ENCODE data around the gene DAZAP1. TPM values are rescaled to one million over a fixed set of nuclear protein-coding genes. Genes with fewer than 3 reads are reported as not detected.

Gene DAZAP1
- total RNA-seq, 4 donors from 2014 or later = 1.2 to 102 (median 23.8) TPM

DNA sequence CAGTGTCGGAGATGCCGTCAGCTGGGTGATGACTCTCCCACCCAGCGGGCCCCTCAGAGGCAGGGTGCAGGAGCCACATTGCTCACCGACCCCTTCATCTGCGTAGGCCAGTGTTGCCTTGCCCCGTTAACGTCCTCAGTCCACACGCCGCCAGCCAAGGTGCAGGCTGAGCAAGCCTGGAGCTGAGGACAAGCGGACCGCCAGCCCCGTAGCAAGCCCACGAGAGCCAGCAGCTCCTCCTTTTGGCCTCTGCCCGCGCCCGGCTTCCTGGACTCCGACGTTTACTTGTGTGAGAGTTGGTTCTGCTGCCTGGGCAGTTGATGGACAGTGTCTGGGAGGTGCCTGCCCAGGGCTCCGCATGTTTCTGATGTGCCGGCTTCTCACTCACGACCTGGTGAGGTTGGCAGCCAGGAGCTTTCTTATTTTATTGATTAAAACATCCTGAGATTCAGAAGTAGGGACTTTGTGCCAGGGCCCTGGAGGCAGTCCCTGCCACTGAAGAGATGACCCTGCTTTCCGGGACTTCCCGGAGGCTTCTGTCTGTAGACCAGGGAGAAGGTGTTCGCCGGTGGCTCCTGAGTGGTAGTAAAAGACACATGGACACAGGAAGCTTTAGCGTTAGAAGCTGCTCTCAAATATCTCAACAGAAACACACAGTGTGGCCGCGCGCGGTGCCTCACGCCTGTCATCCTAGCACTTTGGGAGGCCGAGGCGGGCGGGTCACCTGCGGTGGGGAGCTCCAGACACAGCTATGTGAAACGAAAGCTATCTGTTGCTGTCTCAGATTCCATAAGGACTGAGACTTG, 5.8 kb downstream of the DAZAP1 start:
- TF ChIP-seq, protein P1, sequence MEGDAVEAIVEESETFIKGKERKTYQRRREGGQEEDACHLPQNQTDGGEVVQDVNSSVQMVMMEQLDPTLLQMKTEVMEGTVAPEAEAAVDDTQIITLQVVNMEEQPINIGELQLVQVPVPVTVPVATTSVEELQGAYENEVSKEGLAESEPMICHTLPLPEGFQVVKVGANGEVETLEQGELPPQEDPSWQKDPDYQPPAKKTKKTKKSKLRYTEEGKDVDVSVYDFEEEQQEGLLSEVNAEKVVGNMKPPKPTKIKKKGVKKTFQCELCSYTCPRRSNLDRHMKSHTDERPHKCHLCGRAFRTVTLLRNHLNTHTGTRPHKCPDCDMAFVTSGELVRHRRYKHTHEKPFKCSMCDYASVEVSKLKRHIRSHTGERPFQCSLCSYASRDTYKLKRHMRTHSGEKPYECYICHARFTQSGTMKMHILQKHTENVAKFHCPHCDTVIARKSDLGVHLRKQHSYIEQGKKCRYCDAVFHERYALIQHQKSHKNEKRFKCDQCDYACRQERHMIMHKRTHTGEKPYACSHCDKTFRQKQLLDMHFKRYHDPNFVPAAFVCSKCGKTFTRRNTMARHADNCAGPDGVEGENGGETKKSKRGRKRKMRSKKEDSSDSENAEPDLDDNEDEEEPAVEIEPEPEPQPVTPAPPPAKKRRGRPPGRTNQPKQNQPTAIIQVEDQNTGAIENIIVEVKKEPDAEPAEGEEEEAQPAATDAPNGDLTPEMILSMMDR (IDR thresholded peaks at IDR 0.05) = no peak
- no peak for TF ChIP-seq POLR2A (IDR thresholded peaks at IDR 0.05)
- Histone ChIP-seq H3K27ac (no peak overlapping the region), H3K27me3 (no peaks in the 10 kb centered on the region), H3K4me3 (no peak overlapping the region), H3K36me3 (no peaks in the 10 kb centered on the region), H3K4me1 (peaks cover 11 to 71% of the 10 kb centered on the region in 2 donors), H3K9me3 (no peaks in the 10 kb centered on the region)
- intact Hi-C loops (cut with DNase I; ENCODE audit: low total_unique reads) = no loop called here
- no peak for DNase-seq

DNA sequence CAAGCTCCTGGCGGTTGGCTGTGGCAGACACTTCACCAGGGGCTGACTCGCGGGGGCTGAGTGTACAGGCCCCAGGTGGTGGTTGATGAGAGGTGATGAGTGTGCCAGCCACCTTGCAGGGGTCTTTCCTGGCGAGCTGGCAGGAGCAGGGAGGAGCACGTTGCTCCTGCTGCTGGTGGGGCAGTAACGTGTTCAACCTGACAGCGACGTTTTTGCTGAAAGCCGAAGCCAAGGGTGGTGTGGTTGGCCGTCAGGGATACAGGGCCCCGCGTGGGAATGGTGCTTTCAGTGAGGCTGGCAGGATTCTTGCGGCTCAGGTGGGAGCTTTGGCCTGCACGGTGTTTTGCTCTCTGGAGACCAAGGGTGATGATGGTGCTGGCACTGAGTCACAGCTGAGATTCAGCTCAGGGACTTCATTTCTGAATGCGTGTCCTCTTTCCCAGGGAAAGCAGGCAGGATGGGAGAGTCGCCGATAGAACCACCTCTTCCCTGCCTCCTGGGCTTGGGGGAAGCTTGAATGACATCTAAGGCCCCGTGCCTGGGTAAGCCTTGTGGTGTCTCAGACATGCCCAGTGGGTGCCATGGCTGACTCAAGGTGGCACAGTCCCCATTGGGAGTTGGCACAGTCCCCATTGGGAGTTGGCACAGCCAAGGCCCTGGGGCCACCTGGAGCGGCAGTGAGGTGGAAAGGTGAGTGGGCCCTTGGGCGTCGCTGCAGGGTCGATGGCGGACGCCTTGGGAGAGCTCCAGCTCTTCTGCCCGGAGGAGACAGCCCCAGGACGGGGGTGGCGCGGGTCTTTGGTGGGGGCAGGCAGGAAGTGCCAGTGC, 8.8 kb downstream of the DAZAP1 start:
- peak overlapping the region in 1 of 2 donors; percentile 5 for H3K4me3 ChIP-seq
- TF ChIP-seq, protein P1 (IDR thresholded peaks at IDR 0.05) = no peak
- TF ChIP-seq POLR2A (IDR thresholded peaks at IDR 0.05) = no peak
- no peak for DNase-seq
- H3K27ac ChIP-seq = peak overlapping the region; percentile 78 to 86
- H3K9me3 ChIP-seq = no peaks in the 10 kb centered on the region
- peaks cover 11 to 51% of the 10 kb centered on the region in 2 donors for H3K4me1 ChIP-seq
- no peaks in the 10 kb centered on the region for H3K36me3 ChIP-seq
- intact Hi-C loops (cut with DNase I; ENCODE audit: low total_unique reads) = no loop called here
- no peaks in the 10 kb centered on the region for H3K27me3 ChIP-seq

DNA sequence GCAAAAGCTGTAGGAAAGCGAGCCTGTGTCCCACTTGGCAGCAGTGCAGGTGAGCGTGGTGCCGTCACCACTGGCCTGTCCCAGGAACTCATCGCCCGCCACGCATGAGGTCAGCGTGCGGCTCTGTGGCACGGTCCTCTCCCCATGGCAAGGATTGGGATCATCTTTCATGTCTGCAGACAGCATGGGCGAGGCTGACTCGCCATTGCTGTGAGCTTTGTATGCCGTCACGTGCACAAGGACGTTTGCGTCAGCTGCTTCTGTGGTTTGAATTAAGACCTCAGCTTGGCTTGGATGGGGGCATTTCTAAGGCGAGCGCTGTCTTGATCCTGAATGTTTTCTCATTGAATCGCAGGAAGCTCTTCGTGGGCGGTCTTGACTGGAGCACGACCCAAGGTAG, 9.8 kb downstream of the DAZAP1 start:
- H3K4me3 ChIP-seq = no peak overlapping the region
- H3K27me3 ChIP-seq = no peaks in the 10 kb centered on the region
- peak in 1 of 2 donors; percentile 40 for DNase-seq
- TF ChIP-seq POLR2A (IDR thresholded peaks at IDR 0.05) = no peak
- TF ChIP-seq, protein P1 (IDR thresholded peaks at IDR 0.05) = no peak
- H3K9me3 ChIP-seq = no peaks in the 10 kb centered on the region
- peaks cover 11 to 42% of the 10 kb centered on the region in 2 donors for H3K4me1 ChIP-seq
- H3K27ac ChIP-seq = peak overlapping the region; percentile 78 to 86
- no peaks in the 10 kb centered on the region for H3K36me3 ChIP-seq
- intact Hi-C loops (cut with DNase I; ENCODE audit: low total_unique reads) = no loop called here

DNA sequence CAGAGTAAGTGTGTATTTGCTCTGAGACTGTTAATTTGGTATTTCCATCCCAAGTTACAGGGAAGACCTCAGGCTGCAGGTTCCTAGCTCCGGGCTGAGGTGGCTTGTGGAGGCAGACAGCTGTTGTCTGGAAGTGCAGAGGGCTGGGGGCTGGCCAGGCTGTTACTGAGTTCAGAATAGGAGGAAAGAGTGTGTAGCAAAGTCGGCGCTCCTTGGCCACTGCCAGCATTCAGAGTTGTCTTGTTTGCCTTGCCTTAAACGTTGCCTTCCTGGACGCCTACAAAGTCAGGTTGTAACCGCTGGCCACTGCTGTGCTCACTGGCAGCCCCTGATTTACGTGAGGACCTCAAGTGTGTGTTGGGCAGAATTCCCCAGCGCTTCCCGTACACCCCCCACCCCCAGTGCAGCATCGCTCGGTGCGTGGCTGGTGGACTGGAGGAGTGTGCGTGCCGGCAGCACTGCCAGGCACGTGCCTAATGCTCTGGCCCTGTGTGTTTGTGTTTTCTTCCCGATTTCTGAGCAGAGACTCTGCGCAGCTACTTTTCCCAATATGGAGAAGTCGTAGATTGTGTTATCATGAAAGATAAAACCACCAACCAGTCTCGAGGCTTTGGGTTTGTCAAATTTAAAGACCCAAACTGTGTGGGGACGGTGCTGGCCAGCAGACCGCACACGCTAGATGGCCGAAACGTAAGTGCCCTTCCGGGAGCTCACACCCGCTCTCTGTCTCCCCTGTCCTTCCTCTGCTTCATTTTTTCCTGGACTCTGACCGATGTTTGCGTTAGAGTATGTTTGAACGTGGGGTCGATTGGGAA, 10.5 kb downstream of the DAZAP1 start:
- Histone ChIP-seq H3K9me3 (no peaks in the 10 kb centered on the region), H3K27ac (peak overlapping the region; percentile 78 to 86), H3K27me3 (no peaks in the 10 kb centered on the region), H3K4me1 (peaks cover 16 to 34% of the 10 kb centered on the region in 2 donors), H3K36me3 (no peaks in the 10 kb centered on the region), H3K4me3 (no peak overlapping the region)
- TF ChIP-seq, protein P1 (IDR thresholded peaks at IDR 0.05) = no peak
- TF ChIP-seq POLR2A (IDR thresholded peaks at IDR 0.05) = no peak
- peak in 1 of 2 donors; percentile 56 for DNase-seq
- intact Hi-C loops (cut with DNase I; ENCODE audit: low total_unique reads) = no loop called here
